GM18858 (cell line): Measurements from ENCODE around the gene C6orf118.

ENCODE experiments used
- ATAC-seq: cut with Tn5 transposase; IDR thresholded peaks from one replicate; pipeline ENCODE4 v1.9.1; 2021; ENCODE audit not compliant: unreplicated experiment

Gene C6orf118

DNA sequence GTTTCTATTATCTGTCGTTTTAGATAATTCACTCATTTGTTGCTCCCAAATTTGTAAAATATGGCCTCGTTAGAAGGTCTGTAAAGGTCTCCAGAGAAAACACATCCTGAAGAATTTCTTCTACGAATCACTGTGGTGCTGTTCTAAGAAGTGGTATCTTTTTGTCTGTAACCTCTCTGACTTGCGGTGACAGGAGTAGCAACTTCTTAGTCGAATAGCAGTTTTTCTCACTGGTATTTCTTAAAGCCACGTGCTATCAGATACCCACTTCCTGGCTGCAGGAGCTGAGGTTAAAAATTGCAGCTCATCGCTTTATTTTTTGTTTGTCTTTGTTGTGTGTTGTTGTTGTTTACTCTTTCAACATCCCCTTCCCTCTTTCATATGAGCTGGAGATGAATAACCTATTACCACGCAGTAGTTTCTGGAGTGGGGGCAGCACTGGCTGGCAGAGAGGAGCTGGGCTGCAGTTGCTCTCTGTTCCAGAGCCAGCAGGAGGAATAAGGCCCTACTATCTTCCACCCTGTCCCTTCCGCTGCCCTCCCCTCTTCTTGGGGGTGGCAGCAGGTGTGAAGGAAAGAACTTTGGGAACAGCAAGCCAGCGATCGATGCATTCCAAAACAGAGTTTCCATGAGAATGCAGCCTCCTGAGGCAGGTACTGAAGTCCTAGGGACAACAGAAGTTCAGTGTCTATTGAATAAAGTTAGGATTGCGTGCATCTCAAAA lies 64.7 kb downstream of the C6orf118 start:
- ATAC-seq: no peak

DNA sequence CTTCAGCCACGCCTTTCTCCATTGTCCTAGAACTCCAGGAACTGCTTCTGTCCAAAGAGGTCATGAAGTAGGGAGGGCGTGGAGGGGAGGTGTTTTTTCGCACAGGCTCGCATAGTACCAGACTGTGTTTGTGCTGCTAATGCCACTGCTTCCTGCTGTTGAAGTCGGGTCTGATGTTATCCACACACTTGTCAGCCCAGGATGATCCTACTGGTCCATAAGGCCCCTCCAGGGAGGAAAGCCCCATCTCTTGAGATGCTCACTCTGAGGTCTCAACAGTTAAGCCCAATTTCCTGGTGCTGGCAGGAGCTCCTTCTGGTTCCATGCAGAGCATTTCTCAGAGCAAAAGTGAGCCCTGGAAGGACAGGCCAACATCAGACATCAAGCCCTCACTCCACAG lies 65.6 kb downstream of the C6orf118 start:
- ATAC-seq: no peak

DNA sequence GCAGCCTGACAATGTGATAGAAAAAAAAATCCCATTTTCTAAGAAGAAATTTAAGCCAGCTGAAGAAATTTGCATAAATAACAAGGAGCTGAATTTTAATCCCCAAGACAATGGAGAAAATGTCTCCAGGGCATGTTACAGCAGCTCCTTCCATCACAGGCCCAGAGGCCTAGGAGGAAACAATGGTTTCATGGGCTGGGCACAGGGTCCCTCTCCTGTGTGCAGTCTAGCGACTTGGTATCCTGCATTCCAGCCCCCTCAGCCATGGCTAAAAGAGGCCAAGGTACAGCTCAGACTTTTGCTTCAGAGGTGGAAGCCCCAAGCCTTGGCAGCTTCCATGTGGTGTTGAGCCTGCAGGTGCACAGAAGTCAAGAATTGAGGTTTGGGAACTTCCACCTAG lies 73.1 kb downstream of the C6orf118 start:
- ATAC-seq: no peak

DNA sequence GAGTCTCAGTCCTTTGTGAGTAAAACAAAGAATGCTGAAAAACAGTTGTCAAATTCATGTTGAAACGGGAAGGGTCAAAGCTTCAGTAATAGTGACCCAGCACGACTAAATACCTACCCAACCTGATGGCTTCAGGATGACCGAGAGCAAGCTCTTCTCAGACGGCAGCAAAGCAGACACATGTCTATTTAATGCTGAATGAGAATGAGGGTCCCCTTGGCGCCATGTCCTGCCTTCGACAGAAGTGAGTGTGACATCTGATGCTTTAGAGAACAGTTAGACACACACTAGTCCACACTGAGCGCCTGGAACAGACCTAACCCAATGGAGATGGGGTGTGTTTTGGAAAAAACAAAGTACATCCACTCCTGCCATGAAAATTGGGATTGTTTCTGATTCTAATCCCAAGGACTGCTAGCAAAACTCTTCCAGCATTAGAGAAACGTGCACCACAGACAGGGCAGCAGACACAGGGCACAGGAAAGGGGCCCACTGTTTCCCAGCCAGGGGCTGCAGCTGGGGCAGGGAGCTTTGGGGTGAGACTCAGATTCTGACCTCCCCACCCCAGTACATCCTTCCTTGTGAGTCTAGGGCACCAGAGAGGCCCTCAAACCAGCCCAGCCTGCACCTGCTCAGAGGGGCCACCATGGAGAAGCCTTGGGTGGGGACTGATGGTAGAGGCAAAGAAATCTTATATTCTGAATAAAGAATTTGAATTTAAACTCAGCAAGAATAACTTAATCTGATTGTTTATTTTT lies 76.5 kb downstream of the C6orf118 start:
- no peak for ATAC-seq

- no peak for ATAC-seq
Measured at GRCh38 chr6:165231581-165232561, 77.5 kb downstream of the C6orf118 start.

GRCh38 chr6:165231177-165231576 lies 78.2 kb downstream of the C6orf118 start:
- no peak for ATAC-seq
